Measurements from ENCODE around the gene ABAT. TPM values are rescaled to one million over a fixed set of nuclear protein-coding genes. Genes with fewer than 3 reads are reported as not detected.
"Not testable (repeated sequence)": the region's sequence is repeated elsewhere in the genome, so short reads cannot be mapped to it uniquely, and the experiment has no call there.

ABAT gene
- total RNA-seq, 1 donor from 2014 or later: 1.4 TPM

GRCh38 chr16:8682551-8683259 lies 8.3 kb downstream of the ABAT start:
- DNase-seq: no peak

- DNase-seq: no peak
Observed at GRCh38 chr16:8683640-8684039, 9.2 kb downstream of the ABAT start.

- DNase-seq: no peak
Observed at GRCh38 chr16:8685617-8686016, 11.2 kb downstream of the ABAT start.

- DNase-seq: no peak
Observed at GRCh38 chr16:8686031-8686621, 11.7 kb downstream of the ABAT start.

- no peak for DNase-seq
Observed at GRCh38 chr16:8686879-8687278, 12.5 kb downstream of the ABAT start.

- DNase-seq: no peak
Observed at GRCh38 chr16:8689686-8690085, 15.3 kb downstream of the ABAT start.

GRCh38 chr16:8691728-8692127 lies 17.3 kb downstream of the ABAT start:
- DNase-seq: no peak

- DNase-seq: no peak
Observed at GRCh38 chr16:8694795-8695728, 20.6 kb downstream of the ABAT start.

GRCh38 chr16:8696880-8697279 lies 22.5 kb downstream of the ABAT start:
- DNase-seq: no peak

GRCh38 chr16:8697965-8698364 lies 23.5 kb downstream of the ABAT start:
- no peak for DNase-seq

GRCh38 chr16:8703693-8704092 lies 29.3 kb downstream of the ABAT start:
- DNase-seq: no peak

- DNase-seq: no peak
Observed at GRCh38 chr16:8704098-8704497, 29.7 kb downstream of the ABAT start.

- not testable (repeated sequence) for DNase-seq
Observed at GRCh38 chr16:8705100-8705822, 30.8 kb downstream of the ABAT start.

GRCh38 chr16:8708536-8708935 lies 34.1 kb downstream of the ABAT start:
- no peak for DNase-seq

- DNase-seq: no peak
Observed at GRCh38 chr16:8712589-8713361, 38.4 kb downstream of the ABAT start.

GRCh38 chr16:8713635-8714172 lies 39.3 kb downstream of the ABAT start:
- DNase-seq: no peak

GRCh38 chr16:8714174-8714573 lies 39.8 kb downstream of the ABAT start:
- no peak for DNase-seq

GRCh38 chr16:8714807-8715206 lies 40.4 kb downstream of the ABAT start:
- DNase-seq: no peak

- DNase-seq: no peak
Observed at GRCh38 chr16:8716052-8716451, 41.6 kb downstream of the ABAT start.

- DNase-seq: no peak
Observed at GRCh38 chr16:8716592-8716991, 42.2 kb downstream of the ABAT start.

- DNase-seq: no peak
Observed at GRCh38 chr16:8717469-8717868, 43.1 kb downstream of the ABAT start.
